ENCODE results near the gene MT1E.

DNA sequence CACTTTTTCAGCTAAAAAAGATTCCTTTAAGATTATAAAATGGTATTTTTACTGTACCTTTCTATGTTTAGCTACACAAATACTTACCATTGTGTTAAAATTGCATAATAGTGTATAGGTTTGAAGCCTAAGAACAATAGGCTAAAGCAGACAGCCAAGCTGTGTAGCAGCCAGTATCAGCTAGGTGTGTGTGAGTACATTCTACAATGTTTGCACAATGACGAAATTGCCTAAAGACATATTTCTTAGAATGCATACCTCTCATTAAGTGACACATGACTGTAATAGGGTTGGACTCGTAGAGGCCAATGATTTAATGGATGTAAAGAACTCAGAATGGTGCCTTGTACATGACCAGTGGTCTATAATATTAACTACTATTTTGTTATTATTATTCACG is 24.2 kb downstream of the MT1E start:
- no peak for TF ChIP-seq POLR2AphosphoS5 (IDR thresholded peaks at IDR 0.05; ENCODE audit: low read depth, low read length)
- TF ChIP-seq POLR2A (IDR thresholded peaks at IDR 0.05; ENCODE audit: low read depth, low read length) = no peak
